Lung (tissue), 12 donors: ENCODE results near the gene ACBD6. TPM values are rescaled to one million over a fixed set of nuclear protein-coding genes. Genes with fewer than 3 reads are reported as not detected.

Experiments
- ATAC-seq: fragments of 200-7000 bp; cut with Tn5 transposase; one replicate; pipeline ENCODE4 v1.9.1; 2020; ENCODE audit warnings: moderate number of reproducible peaks; ENCODE audit not compliant: insufficient read depth, low FRiP score
- DNase-seq, 3 donors: peaks; one replicate each; pipeline ENCODE4 v3.0.0-alpha.2; 2013 to 2017
- H3K27ac ChIP-seq, 2 donors: one replicate each; pipeline ENCODE4 v1.5.1; 2013; ENCODE audit warnings: mild to moderate bottlenecking in 2 of 2, moderate library complexity in 2 of 2, control low read depth in 1 of 2, inconsistent platforms in 1 of 2, low read depth in 1 of 2, low read length in 1 of 2
- H3K27me3 ChIP-seq, 3 donors: one replicate each; pipeline ENCODE4 v1.5.1; 2013; ENCODE audit warnings: low read length in 2 of 3; ENCODE audit not compliant: control insufficient read depth in 3 of 3, insufficient read depth in 3 of 3
- H3K36me3 ChIP-seq, 4 donors: one replicate each; pipeline ENCODE4 v1.5.1; 2013; ENCODE audit warnings: low read length in 4 of 4, mild to moderate bottlenecking in 1 of 4, moderate library complexity in 1 of 4; ENCODE audit not compliant: control insufficient read depth in 4 of 4, insufficient read depth in 4 of 4
- H3K4me1 ChIP-seq, 5 donors: one replicate each; pipeline ENCODE4 v1.5.1; 2013; ENCODE audit warnings: low read length in 5 of 5, mild to moderate bottlenecking in 2 of 5, moderate library complexity in 1 of 5; ENCODE audit not compliant: control insufficient read depth in 5 of 5, insufficient read depth in 5 of 5
- H3K4me3 ChIP-seq: one replicate; pipeline ENCODE4 v1.5.1; 2013; ENCODE audit warnings: mild to moderate bottlenecking, control low read depth, moderate library complexity
- H3K9ac ChIP-seq, 2 donors: one replicate each; pipeline ENCODE4 v1.5.1; 2013; ENCODE audit warnings: low read length in 2 of 2, control low read depth in 1 of 2; ENCODE audit not compliant: insufficient read depth in 1 of 2
- H3K9me3 ChIP-seq, 4 donors: one replicate each; pipeline ENCODE4 v1.5.1; 2013; ENCODE audit warnings: low read length in 3 of 4, mild to moderate bottlenecking in 1 of 4, moderate library complexity in 1 of 4; ENCODE audit not compliant: control insufficient read depth in 4 of 4, insufficient read depth in 3 of 4
- CTCF ChIP-seq: IDR thresholded peaks from 2 replicates; pipeline ENCODE4 v1.5.1; 2012; ENCODE audit warnings: mild to moderate bottlenecking; ENCODE audit errors: control extremely low read depth, extremely low read depth
- WGBS, 2 donors: extraction: QIAGEN DNeasy Blood & Tissue Kit; methylation state at CpG; one replicate each; pipeline ENCODE4 v1.1.7; 2013; 5-methylcytosine and 5-hydroxymethylcytosine counted together
- polyA plus RNA-seq, 2 donors: library from polyadenylated mRNA; stranded (reverse); fragments of 200-250 nt; gene quantifications; one replicate each; pipeline ENCODE4 v1.2.1, GENCODE V29; 2013
- total RNA-seq, 2 donors: library from RNA; depleted of rRNA in 1 of 2; stranded (reverse); fragments of >200 nt in 1 of 2; gene quantifications; one replicate each; pipeline ENCODE4 v1.2.1, GENCODE V29; 2014 to 2021
- donor health status: control.
- donor health status: control.
- donor health status: Bipolar disorder and iron deficiency.
- donor health status: healthy.
- donor health status: DM: yes; HTN: yes; CAD: no.

Gene ACBD6
- total and polyA plus RNA-seq, 4 donors = 28.1 to 53.3 (median 41.1) TPM

- Histone ChIP-seq H3K27ac (no peak overlapping the region), H3K36me3 (peaks cover 0 to 4% (median 0%) of the 10 kb centered on the region in 4 donors), H3K4me3 (no peak overlapping the region), H3K9me3 (no peaks in the 10 kb centered on the region), H3K9ac (no peak overlapping the region), H3K4me1 (peaks cover 0 to 2% (median 0%) of the 10 kb centered on the region in 5 donors), H3K27me3 (no peaks in the 10 kb centered on the region)
- no peak for ATAC-seq
- 89 to 97% methylated on average over 1 of the region's 1 CpG for WGBS, 2 donors
- no peak for TF ChIP-seq CTCF
- no peak for DNase-seq
Observed at GRCh38 chr1:180295999-180296398, 206.4 kb downstream of the ACBD6 start.

- no peak overlapping the region for H3K9ac ChIP-seq
- H3K27me3 ChIP-seq = no peaks in the 10 kb centered on the region
- 94 to 97% methylated on average over 2 of the region's 2 CpGs for WGBS, 2 donors
- H3K9me3 ChIP-seq = no peaks in the 10 kb centered on the region
- TF ChIP-seq CTCF = no peak
- peaks cover 0 to 4% (median 0%) of the 10 kb centered on the region in 4 donors for H3K36me3 ChIP-seq
- no peak overlapping the region for H3K27ac ChIP-seq
- ATAC-seq (no peak), DNase-seq (no peak)
- peaks cover 0 to 2% (median 0%) of the 10 kb centered on the region in 5 donors for H3K4me1 ChIP-seq
- H3K4me3 ChIP-seq = no peak overlapping the region
Observed at GRCh38 chr1:180294711-180295110, 207.7 kb downstream of the ACBD6 start.

- Histone ChIP-seq H3K27ac (no peak overlapping the region), H3K4me1 (peaks cover 0 to 19% (median 0%) of the 10 kb centered on the region in 5 donors), H3K36me3 (peaks cover 0 to 5% (median 0%) of the 10 kb centered on the region in 4 donors), H3K27me3 (no peaks in the 10 kb centered on the region), H3K9ac (no peak overlapping the region), H3K9me3 (no peaks in the 10 kb centered on the region), H3K4me3 (no peak overlapping the region)
- WGBS, 2 donors = 67% methylated on average over 1 of the region's 1 CpG
- TF ChIP-seq CTCF = no peak
- DNase-seq (no peak), ATAC-seq (no peak)
Observed at GRCh38 chr1:180291004-180291403, 211.4 kb downstream of the ACBD6 start.
